Heart left ventricle (tissue), 16 donors: ENCODE data around the gene CBFA2T2. TPM values are rescaled to one million over a fixed set of nuclear protein-coding genes. Genes with fewer than 3 reads are reported as not detected.
A peak's percentile ranks its signal among the peaks of the same experiment; 100 is the strongest.

Source experiments
- ATAC-seq, 4 donors: fragments of 200-7000 bp; cut with Tn5 transposase; one replicate each; pipeline ENCODE4 v1.9.1; 2020 to 2022; ENCODE audit warnings: moderate library complexity in 4 of 4, mild to moderate bottlenecking in 3 of 4, moderate number of reproducible peaks in 1 of 4
- DNase-seq, 5 donors: peaks; one replicate each; pipeline ENCODE4 v3.0.0-alpha.2; 2020
- H3K27ac ChIP-seq, 12 donors: fragments of 200-600 bp; sonication (generic) in 4 of 12; one replicate each; pipeline versions ENCODE4 v1.5.0 to v1.8.0; 2016 to 2022; ENCODE audit warnings: mild to moderate bottlenecking in 2 of 12
- H3K27me3 ChIP-seq, 9 donors: fragments of 200-600 bp; sonication (generic) in 2 of 9; one replicate each; pipeline versions ENCODE4 v1.5.1 to v1.8.0; 2016 to 2022; ENCODE audit warnings: mild to moderate bottlenecking in 3 of 9
- H3K36me3 ChIP-seq, 9 donors: fragments of 200-600 bp; sonication (generic) in 2 of 9; one replicate each; pipeline versions ENCODE4 v1.5.0 to v1.8.0; 2018 to 2022; ENCODE audit warnings: mild to moderate bottlenecking in 2 of 9
- H3K4me1 ChIP-seq, 12 donors: fragments of 200-600 bp; sonication (generic) in 4 of 12; one replicate each; pipeline versions ENCODE4 v1.5.0 to v1.8.0; 2016 to 2022; ENCODE audit warnings: mild to moderate bottlenecking in 3 of 12
- H3K4me3 ChIP-seq, 12 donors: fragments of 200-600 bp; sonication (generic) in 4 of 12; one replicate each; pipeline versions ENCODE4 v1.5.0 to v1.8.0; 2017 to 2022; ENCODE audit warnings: mild to moderate bottlenecking in 9 of 12, moderate library complexity in 4 of 12
- H3K9me3 ChIP-seq, 12 donors: fragments of 200-600 bp; sonication (generic) in 4 of 12; one replicate each; pipeline versions ENCODE4 v1.5.0 to v1.8.0; 2016 to 2022; ENCODE audit warnings: mild to moderate bottlenecking in 1 of 12
- CTCF ChIP-seq, 12 donors: fragments of 200-600 bp; sonication (generic) in 4 of 12; IDR thresholded peaks; one replicate each; pipeline versions ENCODE4 v1.5.0 to v1.8.0; 2018 to 2022; ENCODE audit warnings: antibody characterized with exemption in 12 of 12, mild to moderate bottlenecking in 5 of 12
- POLR2A ChIP-seq, 2 donors: fragments of 450-650 bp; IDR thresholded peaks; one replicate each; pipeline ENCODE4 v1.6.1; 2017; ENCODE audit warnings: antibody characterized with exemption in 2 of 2, mild to moderate bottlenecking in 2 of 2, moderate library complexity in 2 of 2
- WGBS, 4 donors: extraction: QIAGEN DNeasy Blood & Tissue Kit in 2 of 4; methylation state at CpG; one replicate each; pipeline versions ENCODE4 v1.1.5 to v1.1.7; 2013 to 2018; 5-methylcytosine and 5-hydroxymethylcytosine counted together
- intact Hi-C, 10 donors: fragments of 100-400 bp; cut with DNase I; formaldehyde crosslinking; loops; one replicate each; pipeline versions ENCODE4 v1.11.1 to v1.14.2; 2022
- polyA plus RNA-seq, 2 donors: library from polyadenylated mRNA; stranded (reverse); fragments of 200-250 nt; gene quantifications; one replicate each; pipeline ENCODE4 v1.2.3, GENCODE V29; 2013
- total RNA-seq, 9 donors: library from RNA; depleted of rRNA in 2 of 9; stranded (reverse); fragments of >200 nt in 2 of 9; fragmentation: NEBNext Ultra II Directional in 3 of 9; extraction: Animal tissue kit (Norgen Biotek cat#: 25700) in 3 of 9; gene quantifications; one replicate each; pipeline versions ENCODE4 v1.1.0 to v1.2.4, GENCODE V29; 2016 to 2023
- donor health status: ischemic (EF 13 %, LVEDD 7.1; RV severe dilation, severe dysfunction).
- donor health status: healthy with polysubstance abuse.
- donor health status: DM: no; HTN: yes; CAD: no.
- donor health status: DM: no; HTN: no; CAD: no.
- donor health status: ischemic (EF 25% LVEDD 6.9; RV normal size, moderate dysfunction).
- donor health status: ischemic (EF 25% LVEDD 5.7; RV mildly dilated, moderate dysfunction).
- donor health status: healthy.
- donor health status: DM: yes; HTN: yes; CAD: no.
- donor health status: ischemic (EF 35%, LVEDD 5.7; RV mildly dilated, moderate dysfunction).
- donor health status: nonischemic (EF 11% LVEDD 7.7; RV severe dilation, severe dysfunction).
- donor health status: DM: yes; HTN: yes; CAD: no.
- donor health status: PGD.
- donor health status: ischemic (EF 29% LVEDD 5.4; RV normal size, mild dysfunction).
- donor health status: nonischemic (EF 23%, LVEDD 6.1; RV moderate dilation, normal function).

CBFA2T2 gene
- total and polyA plus RNA-seq, 11 donors = 4.6 to 15.0 (median 9.9) TPM

- Histone ChIP-seq H3K4me3 (no peak overlapping the region), H3K27ac (peak overlapping the region in 2 of 12 donors; percentile 18 to 93), H3K36me3 (peaks cover 0 to 3% (median 0%) of the 10 kb centered on the region in 9 donors), H3K27me3 (no peaks in the 10 kb centered on the region), H3K9me3 (no peaks in the 10 kb centered on the region), H3K4me1 (peaks cover 0 to 51% (median 21%) of the 10 kb centered on the region in 12 donors)
- DNase-seq (peak in 1 of 5 donors; percentile 15), ATAC-seq (no peak)
- TF ChIP-seq POLR2A (IDR thresholded peaks at IDR 0.05) (no peak), CTCF (IDR thresholded peaks at IDR 0.05) (no peak)
- intact Hi-C loops = no loop called here
- WGBS, 4 donors = 93 to 95% (median 94%) methylated on average over 16 to 31 of the region's 31 CpGs
These were observed 187.1 kb downstream of the CBFA2T2 start for GRCh38 chr20:33676652-33677645.

GRCh38 chr20:33677991-33678702 lies 188.3 kb downstream of the CBFA2T2 start:
- peak overlapping the region in 3 of 12 donors; percentile 34 to 57 (median 56) for H3K27ac ChIP-seq
- H3K4me3 ChIP-seq = no peak overlapping the region
- ATAC-seq (peak; percentile 15 to 49 (median 40)), DNase-seq (peak in 3 of 5 donors; percentile 51 to 83 (median 68))
- H3K4me1 ChIP-seq = peaks cover 0 to 42% (median 13%) of the 10 kb centered on the region in 12 donors
- intact Hi-C loops = no loop called here
- H3K9me3 ChIP-seq = no peaks in the 10 kb centered on the region
- no peaks in the 10 kb centered on the region for H3K36me3 ChIP-seq
- H3K27me3 ChIP-seq = no peaks in the 10 kb centered on the region
- 71 to 82% (median 81%) methylated on average over 13 to 15 of the region's 15 CpGs for WGBS, 4 donors
- TF ChIP-seq CTCF (IDR thresholded peaks at IDR 0.05) (no peak), POLR2A (IDR thresholded peaks at IDR 0.05) (no peak)

DNA sequence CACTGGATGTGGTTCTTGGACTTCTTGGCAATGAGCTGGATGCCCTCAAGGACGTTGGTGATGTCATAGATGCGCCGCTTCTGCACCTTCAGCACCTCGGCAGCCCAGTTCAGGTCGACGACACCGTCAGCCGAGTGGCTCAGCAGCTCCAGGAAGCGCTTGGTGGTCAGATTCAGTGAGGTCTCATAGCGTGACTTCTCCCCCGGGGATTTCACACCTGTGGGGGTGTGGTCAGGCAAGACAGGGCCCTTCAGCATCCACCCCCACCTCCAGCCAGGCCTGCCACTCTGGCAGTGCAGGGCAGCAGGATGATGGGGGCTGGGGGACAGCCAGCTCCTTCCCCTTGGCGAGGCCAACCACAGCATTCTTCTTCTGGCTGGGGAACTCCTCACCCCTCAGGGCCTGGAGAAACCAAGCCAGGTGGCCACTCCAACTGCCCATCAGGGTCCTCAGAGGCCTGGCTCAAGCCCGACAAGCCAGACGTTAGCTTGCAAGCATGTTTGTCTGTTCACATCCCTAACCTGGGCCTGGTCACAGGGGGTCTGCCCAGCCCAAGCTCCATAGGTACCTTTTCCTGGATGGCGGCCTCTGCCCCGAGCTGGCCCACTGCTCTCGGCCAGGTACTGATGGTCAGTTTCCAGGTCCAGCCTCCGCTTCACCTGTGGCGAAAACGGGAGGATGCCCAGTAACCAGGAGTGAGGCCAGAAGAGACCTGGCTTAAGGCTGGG lies 190.0 kb downstream of the CBFA2T2 start:
- no peak for ATAC-seq
- no peak for TF ChIP-seq CTCF (IDR thresholded peaks at IDR 0.05)
- no peak for TF ChIP-seq POLR2A (IDR thresholded peaks at IDR 0.05)
- DNase-seq = no peak
- H3K27ac ChIP-seq = no peak overlapping the region
- no peaks in the 10 kb centered on the region for H3K36me3 ChIP-seq
- no peaks in the 10 kb centered on the region for H3K27me3 ChIP-seq
- no peaks in the 10 kb centered on the region for H3K9me3 ChIP-seq
- H3K4me1 ChIP-seq = peaks cover 0 to 32% (median 8%) of the 10 kb centered on the region in 12 donors
- 89 to 94% (median 92%) methylated on average over 12 to 20 of the region's 20 CpGs for WGBS, 4 donors
- no peak overlapping the region for H3K4me3 ChIP-seq
- intact Hi-C loops = loop anchor here in 1 of 10 donors (10.0 kb wide), 1 partner anchor 315 kb away; the partner anchor contains the start of gene RALY
